HepG2 (cell line): ENCODE measurements around the gene ZNF17. TPM values are rescaled to one million over a fixed set of nuclear protein-coding genes. Genes with fewer than 3 reads are reported as not detected.
A peak's percentile ranks its signal among the peaks of the same experiment; 100 is the strongest.

ENCODE experiments used
- FIP1L1 ChIP-seq: fragments of 200-400 bp; formaldehyde crosslinking; IDR thresholded peaks from 2 replicates; pipeline ENCODE4 v1.6.1; 2018; ENCODE audit warnings: low read depth, mild to moderate bottlenecking, low read length, moderate library complexity, borderline replicate concordance; ENCODE audit not compliant: insufficient read depth
- ISX ChIP-seq: sonication (generic); formaldehyde crosslinking; conservative IDR thresholded peaks from 2 replicates; pipeline ENCODE4 v1.5.0; 2020; ENCODE audit warnings: missing genetic modification reagents
- KMT2A ChIP-seq: sonication (generic); formaldehyde crosslinking; IDR thresholded peaks from 2 replicates; pipeline ENCODE4 v1.4.0; 2020; ENCODE audit warnings: missing genetic modification reagents
- MED1 ChIP-seq: sonication (generic); formaldehyde crosslinking; IDR thresholded peaks from 2 replicates; pipeline ENCODE4 v1.4.0; 2020; ENCODE audit warnings: missing genetic modification reagents
- MTA3 ChIP-seq: sonication (generic); formaldehyde crosslinking; IDR thresholded peaks from 2 replicates; pipeline ENCODE4 v1.4.0; 2020; ENCODE audit warnings: missing genetic modification reagents
- NFE2 ChIP-seq: sonication (generic); formaldehyde crosslinking; IDR thresholded peaks from 2 replicates; pipeline ENCODE4 v1.4.0; 2020; ENCODE audit warnings: missing genetic modification reagents
- NFE2L2 ChIP-seq: fragments of 150-350 bp; IDR thresholded peaks from 2 replicates; pipeline ENCODE4 v1.6.1; 2014; ENCODE audit warnings: low read length
- NFYB ChIP-seq: sonication (generic); formaldehyde crosslinking; IDR thresholded peaks from 2 replicates; pipeline ENCODE4 v1.4.0; 2020; ENCODE audit warnings: missing genetic modification reagents
- NR3C1 ChIP-seq: sonication (generic); formaldehyde crosslinking; IDR thresholded peaks from 2 replicates; pipeline ENCODE4 v1.4.0; 2020; ENCODE audit warnings: missing genetic modification reagents
- PHF5A ChIP-seq: IDR thresholded peaks from one replicate; pipeline ENCODE4 v1.6.1; 2018; ENCODE audit warnings: low read depth, missing genetic modification reagents; ENCODE audit not compliant: unreplicated experiment
- RARA ChIP-seq: IDR thresholded peaks from 2 replicates; pipeline ENCODE4 v1.6.1; 2016; ENCODE audit warnings: missing genetic modification reagents, missing compliant biosample characterization
- RARG ChIP-seq: sonication (generic); formaldehyde crosslinking; IDR thresholded peaks from 2 replicates; pipeline ENCODE4 v1.4.0; 2020; ENCODE audit warnings: low read depth, mild to moderate bottlenecking, missing genetic modification reagents
- RBFOX2 ChIP-seq: fragments of 200-400 bp; formaldehyde crosslinking; IDR thresholded peaks from 2 replicates; pipeline ENCODE4 v1.6.1; 2017; ENCODE audit warnings: low read depth, mild to moderate bottlenecking, low read length
- SALL2 ChIP-seq: sonication (generic); formaldehyde crosslinking; IDR thresholded peaks from 2 replicates; pipeline ENCODE4 v1.8.1; 2023; ENCODE audit warnings: mild to moderate bottlenecking, missing genetic modification reagents, inconsistent platforms
- SIN3B ChIP-seq: fragments of 150-350 bp; IDR thresholded peaks from 2 replicates; pipeline ENCODE4 v1.6.1; 2014; ENCODE audit warnings: low read length
- SNAPC5 ChIP-seq: sonication (generic); formaldehyde crosslinking; IDR thresholded peaks from 2 replicates; pipeline ENCODE4 v1.8.1; 2023; ENCODE audit warnings: mild to moderate bottlenecking, missing genetic modification reagents, borderline replicate concordance
- SOX5 ChIP-seq: IDR thresholded peaks from 2 replicates; pipeline ENCODE4 v1.6.1; 2016; ENCODE audit warnings: borderline replicate concordance
- TFAP4 ChIP-seq: sonication (generic); IDR thresholded peaks from 2 replicates; pipeline ENCODE4 v1.6.1; 2016; ENCODE audit warnings: low read depth, borderline replicate concordance
- ZUFSP ChIP-seq: sonication (generic); formaldehyde crosslinking; IDR thresholded peaks from 2 replicates; pipeline ENCODE4 v1.9.0; 2021; ENCODE audit warnings: missing genetic modification reagents, mild to moderate bottlenecking, borderline replicate concordance
- polyA plus RNA-seq, 8 experiments: library from polyadenylated mRNA; depleted of rRNA in 3 of 8; stranded (reverse) in 7 of 8; unstranded in 1 of 8; fragments of >200 nt; fragmentation: Illumina TruSeq in 4 of 8; extraction: Trizol in 4 of 8; gene quantifications; 2 replicates each; pipeline versions ENCODE4 v1.2.1 to v1.2.3, GENCODE V29; 2011 to 2016; ENCODE audit warnings: low read depth in 4 of 8, missing spikeins in 1 of 8, mixed read lengths in 1 of 8; ENCODE audit not compliant: insufficient read depth in 1 of 8
- total RNA-seq, 5 experiments: library from RNA; depleted of rRNA; stranded (reverse); fragments of >200 nt; fragmentation: Illumina TruSeq; extraction: Trizol; gene quantifications; 2 replicates each; pipeline ENCODE4 v1.2.3, GENCODE V29; 2016; ENCODE audit warnings: low read depth in 1 of 5
- TF ChIP-seq, protein P1 (sequence below): sonication (generic); formaldehyde crosslinking; IDR thresholded peaks from 2 replicates; pipeline ENCODE4 v1.5.0; 2020; ENCODE audit warnings: missing genetic modification reagents
- TF ChIP-seq, protein P2 (sequence below): sonication (generic); formaldehyde crosslinking; IDR thresholded peaks from 2 replicates; pipeline ENCODE4 v1.4.0; 2020; ENCODE audit warnings: missing genetic modification reagents

The ZNF17 gene
- total and polyA plus RNA-seq, 2 of the 13 experiments (the other 11 are each of a cell fraction or from before 2014, with no cell fraction given) = 3.7 to 10.1 TPM

DNA sequence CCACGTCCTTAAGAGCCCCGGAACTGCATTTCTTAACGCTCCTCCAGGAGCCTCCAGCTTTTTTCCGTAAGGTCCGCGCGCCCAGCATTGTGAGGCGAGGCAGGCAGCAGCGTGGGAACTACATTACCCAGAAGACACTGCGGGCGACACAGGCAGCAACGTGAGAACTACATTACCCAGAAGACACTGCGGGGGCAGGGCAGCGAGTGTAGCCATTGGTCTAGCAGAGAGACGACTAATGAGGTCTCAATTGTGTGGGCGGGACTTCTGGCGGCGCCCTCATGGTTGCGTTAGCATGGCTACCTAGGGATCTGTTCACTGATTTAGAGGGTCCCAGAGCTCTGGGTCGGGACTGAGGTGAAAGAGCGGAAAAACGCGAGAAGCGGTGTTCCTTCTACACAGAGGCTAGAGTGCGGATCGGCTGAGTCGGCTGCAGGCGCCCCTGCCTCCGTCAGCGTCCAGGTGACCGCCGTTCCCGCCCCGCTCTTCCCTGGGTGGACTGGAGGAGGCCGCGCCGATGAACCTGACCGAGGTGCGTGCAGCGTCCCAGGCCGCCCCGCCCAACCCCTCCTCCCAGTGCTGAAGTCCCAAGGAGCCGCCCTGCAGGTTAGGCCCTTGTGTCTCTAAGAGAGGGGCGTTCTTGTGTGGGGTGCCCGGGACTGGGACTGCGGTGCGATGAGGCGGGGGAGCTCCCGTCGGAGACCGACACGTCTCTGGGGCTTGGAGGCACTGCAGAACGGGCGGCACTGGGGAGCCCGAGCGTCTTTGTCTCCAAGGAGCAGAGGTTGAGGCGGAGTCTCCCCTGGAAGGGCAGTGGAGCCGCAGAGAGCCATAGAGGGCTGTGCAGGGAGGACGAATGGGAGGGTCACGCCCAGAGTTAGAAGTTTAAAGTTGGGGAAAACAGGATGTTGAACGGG, 24.4 kb downstream of the ZNF17 start, which contains the start of gene ZNF749 (continued):
- TF ChIP-seq, protein P1, sequence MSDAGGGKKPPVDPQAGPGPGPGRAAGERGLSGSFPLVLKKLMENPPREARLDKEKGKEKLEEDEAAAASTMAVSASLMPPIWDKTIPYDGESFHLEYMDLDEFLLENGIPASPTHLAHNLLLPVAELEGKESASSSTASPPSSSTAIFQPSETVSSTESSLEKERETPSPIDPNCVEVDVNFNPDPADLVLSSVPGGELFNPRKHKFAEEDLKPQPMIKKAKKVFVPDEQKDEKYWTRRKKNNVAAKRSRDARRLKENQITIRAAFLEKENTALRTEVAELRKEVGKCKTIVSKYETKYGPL (CRISPR knock-in tag) = no peak
- no peak for TF ChIP-seq SALL2 (CRISPR knock-in tag)
- no peak for TF ChIP-seq SNAPC5 (CRISPR knock-in tag)
- peak; percentile 36; the same call in 1 of the 2 replicates for TF ChIP-seq SOX5 (CRISPR knock-in tag)
- peak; percentile 88 for TF ChIP-seq NFYB
- peak; percentile 45 for TF ChIP-seq MED1 (CRISPR knock-in tag)
- TF ChIP-seq MTA3 (CRISPR knock-in tag) = no peak
- TF ChIP-seq FIP1L1 = no peak
- TF ChIP-seq NFE2 (CRISPR knock-in tag) = no peak
- TF ChIP-seq NFE2L2 = no peak
- TF ChIP-seq PHF5A = no peak
- TF ChIP-seq TFAP4 = no peak
- peak; percentile 74 for TF ChIP-seq SIN3B
- TF ChIP-seq ZUFSP (CRISPR knock-in tag) = no peak
- peak; percentile 62 for TF ChIP-seq RBFOX2
- TF ChIP-seq KMT2A = peak; percentile 75; the same call in 1 of the 2 replicates
- TF ChIP-seq, protein P2, sequence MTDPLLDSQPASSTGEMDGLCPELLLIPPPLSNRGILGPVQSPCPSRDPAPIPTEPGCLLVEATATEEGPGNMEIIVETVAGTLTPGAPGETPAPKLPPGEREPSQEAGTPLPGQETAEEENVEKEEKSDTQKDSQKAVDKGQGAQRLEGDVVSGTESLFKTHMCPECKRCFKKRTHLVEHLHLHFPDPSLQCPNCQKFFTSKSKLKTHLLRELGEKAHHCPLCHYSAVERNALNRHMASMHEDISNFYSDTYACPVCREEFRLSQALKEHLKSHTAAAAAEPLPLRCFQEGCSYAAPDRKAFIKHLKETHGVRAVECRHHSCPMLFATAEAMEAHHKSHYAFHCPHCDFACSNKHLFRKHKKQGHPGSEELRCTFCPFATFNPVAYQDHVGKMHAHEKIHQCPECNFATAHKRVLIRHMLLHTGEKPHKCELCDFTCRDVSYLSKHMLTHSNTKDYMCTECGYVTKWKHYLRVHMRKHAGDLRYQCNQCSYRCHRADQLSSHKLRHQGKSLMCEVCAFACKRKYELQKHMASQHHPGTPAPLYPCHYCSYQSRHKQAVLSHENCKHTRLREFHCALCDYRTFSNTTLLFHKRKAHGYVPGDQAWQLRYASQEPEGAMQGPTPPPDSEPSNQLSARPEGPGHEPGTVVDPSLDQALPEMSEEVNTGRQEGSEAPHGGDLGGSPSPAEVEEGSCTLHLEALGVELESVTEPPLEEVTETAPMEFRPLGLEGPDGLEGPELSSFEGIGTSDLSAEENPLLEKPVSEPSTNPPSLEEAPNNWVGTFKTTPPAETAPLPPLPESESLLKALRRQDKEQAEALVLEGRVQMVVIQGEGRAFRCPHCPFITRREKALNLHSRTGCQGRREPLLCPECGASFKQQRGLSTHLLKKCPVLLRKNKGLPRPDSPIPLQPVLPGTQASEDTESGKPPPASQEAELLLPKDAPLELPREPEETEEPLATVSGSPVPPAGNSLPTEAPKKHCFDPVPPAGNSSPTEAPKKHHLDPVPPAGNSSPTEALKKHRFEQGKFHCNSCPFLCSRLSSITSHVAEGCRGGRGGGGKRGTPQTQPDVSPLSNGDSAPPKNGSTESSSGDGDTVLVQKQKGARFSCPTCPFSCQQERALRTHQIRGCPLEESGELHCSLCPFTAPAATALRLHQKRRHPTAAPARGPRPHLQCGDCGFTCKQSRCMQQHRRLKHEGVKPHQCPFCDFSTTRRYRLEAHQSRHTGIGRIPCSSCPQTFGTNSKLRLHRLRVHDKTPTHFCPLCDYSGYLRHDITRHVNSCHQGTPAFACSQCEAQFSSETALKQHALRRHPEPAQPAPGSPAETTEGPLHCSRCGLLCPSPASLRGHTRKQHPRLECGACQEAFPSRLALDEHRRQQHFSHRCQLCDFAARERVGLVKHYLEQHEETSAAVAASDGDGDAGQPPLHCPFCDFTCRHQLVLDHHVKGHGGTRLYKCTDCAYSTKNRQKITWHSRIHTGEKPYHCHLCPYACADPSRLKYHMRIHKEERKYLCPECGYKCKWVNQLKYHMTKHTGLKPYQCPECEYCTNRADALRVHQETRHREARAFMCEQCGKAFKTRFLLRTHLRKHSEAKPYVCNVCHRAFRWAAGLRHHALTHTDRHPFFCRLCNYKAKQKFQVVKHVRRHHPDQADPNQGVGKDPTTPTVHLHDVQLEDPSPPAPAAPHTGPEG (CRISPR knock-in tag) = no peak
- TF ChIP-seq ISX (CRISPR knock-in tag) = no peak
- 0 out of 2 replicates have a peak, but pooled peaks have one; percentile 14 for TF ChIP-seq RARA (CRISPR knock-in tag)
- no peak for TF ChIP-seq NR3C1 (CRISPR knock-in tag)
- no peak for TF ChIP-seq RARG
